HG02763 (cell line): ENCODE data around the gene PPP1R12B.
"Not testable (repeated sequence)": the region's sequence is repeated elsewhere in the genome, so short reads cannot be mapped to it uniquely, and the experiment has no call there.

Experiments used
- ATAC-seq: cut with Tn5 transposase; IDR thresholded peaks from one replicate; pipeline ENCODE4 v1.9.1; 2021; ENCODE audit warnings: mild to moderate bottlenecking, moderate library complexity; ENCODE audit not compliant: unreplicated experiment

PPP1R12B gene

GRCh38 chr1:202348005-202348508 lies 442 bp upstream of the PPP1R12B start:
- ATAC-seq = no peak

GRCh38 chr1:202349206-202349928 lies 868 bp downstream of the PPP1R12B start:
- no peak for ATAC-seq

GRCh38 chr1:202351725-202352124 lies 3.2 kb downstream of the PPP1R12B start:
- ATAC-seq = no peak

GRCh38 chr1:202352583-202353197 lies 4.2 kb downstream of the PPP1R12B start:
- ATAC-seq = not testable (repeated sequence)

- ATAC-seq = no peak
These were observed 7.5 kb downstream of the PPP1R12B start for GRCh38 chr1:202355944-202356553.

GRCh38 chr1:202357506-202357905 lies 9.0 kb downstream of the PPP1R12B start:
- no peak for ATAC-seq

- ATAC-seq = no peak
These were observed 12.7 kb downstream of the PPP1R12B start for GRCh38 chr1:202361224-202361623.

GRCh38 chr1:202361701-202362100 lies 13.2 kb downstream of the PPP1R12B start:
- no peak for ATAC-seq

- ATAC-seq = no peak
These were observed 13.7 kb downstream of the PPP1R12B start for GRCh38 chr1:202362212-202362611.

- ATAC-seq = no peak
These were observed 16.8 kb downstream of the PPP1R12B start for GRCh38 chr1:202365092-202365815.

GRCh38 chr1:202367271-202367670 lies 18.8 kb downstream of the PPP1R12B start:
- ATAC-seq = no peak

GRCh38 chr1:202370906-202371305 lies 22.4 kb downstream of the PPP1R12B start:
- ATAC-seq = not testable (repeated sequence)

GRCh38 chr1:202374099-202374498 lies 25.6 kb downstream of the PPP1R12B start:
- no peak for ATAC-seq

GRCh38 chr1:202375175-202375574 lies 26.7 kb downstream of the PPP1R12B start:
- ATAC-seq = not testable (repeated sequence)

GRCh38 chr1:202376247-202376646 lies 27.7 kb downstream of the PPP1R12B start:
- ATAC-seq = no peak

GRCh38 chr1:202379884-202380529 lies 31.5 kb downstream of the PPP1R12B start:
- not testable (repeated sequence) for ATAC-seq

- not testable (repeated sequence) for ATAC-seq
These were observed 32.0 kb downstream of the PPP1R12B start for GRCh38 chr1:202380535-202380934.

- not testable (repeated sequence) for ATAC-seq
These were observed 33.4 kb downstream of the PPP1R12B start for GRCh38 chr1:202381867-202382266.

- not testable (repeated sequence) for ATAC-seq
These were observed 47.3 kb downstream of the PPP1R12B start for GRCh38 chr1:202395831-202396230.

- no peak for ATAC-seq
These were observed 48.8 kb downstream of the PPP1R12B start for GRCh38 chr1:202397256-202397655.

- not testable (repeated sequence) for ATAC-seq
These were observed 49.9 kb downstream of the PPP1R12B start for GRCh38 chr1:202398439-202398838.
